NCI-H1694 (cell line): ENCODE results near the gene CAPN5.

Source experiments
- DNase-seq: peaks from one replicate; lab custom pipeline; 2025; lab: John Stamatoyannopoulos, UW

Gene CAPN5

DNA sequence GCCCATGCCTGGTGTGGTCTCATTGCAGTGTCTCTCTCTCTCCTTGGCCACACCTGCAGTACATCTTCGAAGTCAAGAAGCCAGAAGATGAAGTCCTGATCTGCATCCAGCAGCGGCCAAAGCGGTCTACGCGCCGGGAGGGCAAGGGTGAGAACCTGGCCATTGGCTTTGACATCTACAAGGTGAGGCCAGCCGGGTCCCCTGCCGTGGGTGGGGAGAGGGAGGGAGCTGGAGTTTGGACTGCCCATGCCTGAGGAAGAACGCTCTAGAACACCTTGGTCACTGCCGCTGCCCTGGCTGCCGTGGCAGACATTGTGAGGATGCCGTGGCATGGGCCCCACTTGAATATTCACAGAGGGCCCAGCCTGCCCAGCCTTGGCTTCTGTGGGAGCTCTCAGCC is 52.2 kb downstream of the CAPN5 start:
- DNase-seq = no peak

DNA sequence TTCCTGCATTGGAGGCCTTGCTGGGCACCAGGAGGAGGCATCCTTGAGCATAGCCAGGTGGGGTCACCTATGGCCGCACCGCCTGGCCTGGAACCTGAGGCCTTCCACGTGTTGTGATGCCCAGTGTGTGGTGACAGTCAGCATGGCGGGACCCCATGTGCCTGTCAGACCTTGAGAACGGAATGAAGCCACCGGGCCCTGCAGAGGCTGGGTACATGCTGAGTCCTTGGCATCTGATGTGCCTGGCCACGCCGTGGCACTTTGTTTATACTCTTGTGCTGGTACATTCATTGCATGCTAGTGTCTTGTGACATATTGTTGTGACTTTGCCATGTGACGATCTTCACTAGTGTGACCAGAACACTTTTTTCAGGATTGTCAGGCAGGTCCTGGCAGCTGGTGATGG is 52.8 kb downstream of the CAPN5 start:
- no peak for DNase-seq

DNA sequence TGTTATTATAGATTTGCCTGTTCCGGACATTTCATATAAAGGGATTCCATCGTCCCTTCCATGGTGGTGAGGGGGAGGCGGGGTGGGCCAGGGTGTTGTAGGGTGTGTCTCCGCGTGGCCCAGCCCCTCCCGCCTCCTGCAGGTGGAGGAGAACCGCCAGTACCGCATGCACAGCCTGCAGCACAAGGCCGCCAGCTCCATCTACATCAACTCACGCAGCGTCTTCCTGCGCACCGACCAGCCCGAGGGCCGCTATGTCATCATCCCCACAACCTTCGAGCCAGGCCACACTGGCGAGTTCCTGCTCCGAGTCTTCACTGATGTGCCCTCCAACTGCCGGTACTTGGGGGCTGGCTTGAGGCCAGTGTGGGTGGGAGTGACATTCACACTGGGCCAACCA is 53.8 kb downstream of the CAPN5 start:
- no peak for DNase-seq

DNA sequence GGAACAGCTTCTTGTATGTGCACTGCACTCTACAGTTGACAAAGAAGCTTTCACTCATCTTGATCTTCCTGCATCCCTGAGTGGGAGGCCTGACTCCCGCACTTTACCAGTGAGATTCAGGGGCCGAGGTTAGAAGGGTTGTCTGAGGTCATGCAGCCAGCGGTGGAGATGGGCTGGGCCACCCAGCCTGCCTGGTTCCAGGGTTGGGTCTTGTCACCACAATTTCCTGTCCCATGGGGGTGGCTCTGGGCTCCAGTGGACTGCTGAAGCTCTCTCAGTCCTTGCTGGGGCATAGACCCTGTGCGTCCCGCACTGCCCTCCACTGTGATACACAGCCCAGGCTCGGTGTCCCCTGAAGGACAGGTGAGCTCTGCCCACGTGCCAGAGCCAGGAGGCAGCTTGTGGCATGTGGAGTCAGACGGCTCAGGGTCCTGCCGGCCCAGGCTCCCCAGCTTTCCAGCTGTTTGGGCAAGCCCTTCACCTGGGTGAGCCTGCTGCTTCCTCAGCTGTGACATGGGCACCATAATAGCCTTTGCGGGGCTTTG is 54.4 kb downstream of the CAPN5 start:
- no peak for DNase-seq

DNA sequence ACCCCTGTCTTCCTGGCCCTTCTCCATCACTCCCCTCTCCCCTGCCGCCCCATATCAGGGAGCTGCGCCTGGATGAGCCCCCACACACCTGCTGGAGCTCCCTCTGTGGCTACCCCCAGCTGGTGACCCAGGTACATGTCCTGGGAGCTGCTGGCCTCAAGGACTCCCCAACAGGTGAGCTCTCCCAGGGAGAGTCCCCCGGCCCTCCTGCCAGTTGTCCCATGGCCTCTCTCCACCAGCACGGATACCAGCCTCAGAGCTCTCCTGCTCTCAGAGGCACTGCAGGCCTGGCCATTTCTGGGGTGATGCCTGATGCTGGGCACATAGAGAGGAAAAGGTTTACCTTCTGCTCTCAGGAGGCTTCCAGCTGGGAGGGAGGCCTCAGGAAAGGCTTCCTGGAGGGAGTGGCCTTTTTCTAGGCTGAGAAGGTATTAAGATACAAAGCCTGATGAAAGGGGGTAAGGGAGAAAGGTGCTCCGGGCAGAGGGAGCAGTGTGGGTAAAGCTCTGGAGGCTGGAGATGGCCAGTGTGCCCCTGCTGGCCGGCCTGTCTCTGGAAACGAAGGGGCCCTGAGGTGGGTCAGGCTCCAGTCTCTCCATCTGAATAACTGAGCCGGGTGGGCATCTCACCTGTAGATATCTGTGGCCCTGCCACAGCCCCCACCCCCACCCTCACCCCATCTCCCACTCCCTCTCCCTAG is 55.3 kb downstream of the CAPN5 start:
- DNase-seq = no peak

DNA sequence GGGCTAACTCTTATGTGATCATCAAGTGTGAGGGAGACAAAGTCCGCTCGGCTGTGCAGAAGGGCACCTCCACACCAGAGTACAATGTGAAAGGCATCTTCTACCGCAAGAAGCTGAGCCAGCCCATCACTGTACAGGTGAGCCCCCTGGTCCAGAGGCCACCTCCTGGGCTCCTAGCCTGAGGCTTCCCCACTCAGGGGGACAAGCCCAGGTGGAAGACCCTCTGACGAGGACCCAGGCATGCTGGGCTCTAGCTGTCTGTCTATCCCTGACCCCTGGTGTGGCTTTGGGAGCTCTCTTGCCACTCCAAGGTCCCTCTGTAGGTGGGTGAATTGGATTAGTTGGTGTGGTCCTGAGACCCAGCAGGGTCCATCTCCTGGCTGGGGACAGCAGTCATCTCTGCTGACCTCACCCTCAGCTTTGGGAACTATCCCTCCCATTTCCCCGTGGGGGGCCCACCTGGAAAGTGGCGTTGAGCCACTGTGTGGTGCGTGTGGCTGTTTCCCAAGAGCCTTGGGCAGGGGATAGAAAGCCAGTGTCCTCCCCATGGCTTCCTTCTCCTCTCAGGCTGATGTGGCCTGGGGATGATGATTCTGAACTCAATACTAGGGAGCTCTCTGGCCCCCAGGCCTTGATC is 55.9 kb downstream of the CAPN5 start:
- no peak for DNase-seq

DNA sequence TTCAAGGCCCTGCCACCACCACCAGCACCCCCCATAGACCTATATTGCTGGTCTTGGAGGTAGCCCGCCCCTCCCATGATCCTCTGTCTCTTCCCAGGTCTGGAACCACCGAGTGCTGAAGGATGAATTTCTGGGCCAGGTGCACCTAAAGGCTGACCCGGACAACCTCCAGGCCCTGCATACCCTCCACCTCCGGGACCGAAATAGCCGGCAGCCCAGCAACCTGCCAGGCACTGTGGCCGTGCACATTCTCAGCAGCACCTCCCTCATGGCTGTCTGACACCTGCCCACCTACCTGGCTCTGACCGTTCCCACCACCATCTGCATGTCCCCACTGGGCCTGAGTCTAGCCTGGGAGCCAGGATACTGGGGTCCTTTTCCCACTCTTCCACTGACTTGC is 56.8 kb downstream of the CAPN5 start:
- no peak for DNase-seq

DNA sequence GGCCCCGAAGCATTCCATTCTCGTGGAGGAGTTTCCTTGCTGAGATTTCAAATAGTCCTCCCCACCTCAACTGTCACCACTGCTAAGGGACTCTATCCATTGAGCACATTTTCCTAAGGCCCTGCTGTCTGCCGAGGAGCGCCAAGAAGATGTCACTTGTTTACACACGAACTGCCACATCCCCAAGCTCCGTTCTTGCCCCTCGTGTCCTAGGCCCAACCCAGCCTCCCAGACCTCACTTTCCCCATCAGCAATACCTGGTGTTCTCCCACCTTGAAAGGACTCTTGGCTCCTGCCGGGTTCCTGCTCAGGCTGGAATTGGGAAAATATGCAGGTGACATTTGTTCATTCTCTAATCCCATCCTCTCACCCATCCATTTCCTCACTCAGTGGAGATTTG is 57.3 kb downstream of the CAPN5 start:
- DNase-seq = no peak

DNA sequence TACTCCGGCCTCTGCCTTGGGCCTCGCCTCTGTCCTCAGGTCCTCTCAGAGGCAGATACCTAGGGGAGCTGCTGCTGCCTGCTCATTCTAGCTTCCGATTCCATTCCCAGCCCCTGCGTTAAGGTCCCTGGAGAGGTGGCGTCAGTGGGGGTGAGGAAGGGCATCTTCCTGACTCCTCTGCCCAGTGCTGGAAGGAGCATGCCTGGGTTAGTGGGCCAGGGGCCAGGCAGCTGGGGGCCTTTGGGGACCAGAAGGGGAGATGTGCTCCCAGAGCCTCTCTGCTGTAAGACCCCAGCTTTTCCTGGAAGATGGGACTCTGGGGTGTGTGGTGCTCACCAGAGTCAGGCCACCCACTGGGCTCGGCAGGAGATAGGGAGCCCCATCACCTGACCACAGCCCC is 57.7 kb downstream of the CAPN5 start:
- no peak for DNase-seq

DNA sequence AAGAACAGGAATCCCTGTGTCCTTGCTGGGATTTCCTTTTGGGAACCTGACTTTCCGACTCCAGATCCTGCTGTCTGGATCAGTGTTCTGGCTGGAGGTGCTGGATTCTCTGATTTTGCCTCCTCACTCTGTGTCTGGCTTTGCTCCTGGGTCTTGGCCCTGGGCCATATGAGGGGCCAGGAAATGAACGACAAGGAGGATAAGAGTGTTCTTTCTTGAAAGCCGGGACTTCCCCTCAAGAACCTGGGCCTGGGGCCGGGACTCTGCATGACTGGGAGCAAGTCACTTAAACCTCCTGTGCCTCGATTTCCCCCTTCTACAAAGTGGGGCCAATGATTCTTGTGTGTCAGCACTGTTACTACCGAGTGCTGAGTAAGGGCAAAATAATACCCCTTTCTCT is 58.4 kb downstream of the CAPN5 start:
- DNase-seq = no peak

DNA sequence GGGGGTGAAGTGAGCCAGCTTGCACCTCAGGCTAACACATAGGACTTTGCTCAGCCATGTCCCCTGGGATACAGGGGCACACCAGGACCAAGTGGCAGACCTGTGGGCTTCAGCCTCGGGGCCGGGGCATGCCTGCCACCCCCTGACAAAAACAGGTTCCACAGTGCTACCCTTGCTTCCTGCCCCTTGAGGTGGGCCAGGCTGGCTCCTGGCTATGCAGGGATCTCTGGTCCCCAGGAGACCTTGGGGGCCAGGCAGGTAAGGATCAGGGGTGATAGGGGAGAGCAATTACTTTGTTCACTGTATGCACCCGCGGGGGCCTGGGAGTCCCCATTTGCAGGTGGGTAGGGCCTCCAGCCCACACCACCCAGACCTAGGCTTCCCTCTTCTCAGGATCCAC is 58.9 kb downstream of the CAPN5 start:
- DNase-seq = no peak

DNA sequence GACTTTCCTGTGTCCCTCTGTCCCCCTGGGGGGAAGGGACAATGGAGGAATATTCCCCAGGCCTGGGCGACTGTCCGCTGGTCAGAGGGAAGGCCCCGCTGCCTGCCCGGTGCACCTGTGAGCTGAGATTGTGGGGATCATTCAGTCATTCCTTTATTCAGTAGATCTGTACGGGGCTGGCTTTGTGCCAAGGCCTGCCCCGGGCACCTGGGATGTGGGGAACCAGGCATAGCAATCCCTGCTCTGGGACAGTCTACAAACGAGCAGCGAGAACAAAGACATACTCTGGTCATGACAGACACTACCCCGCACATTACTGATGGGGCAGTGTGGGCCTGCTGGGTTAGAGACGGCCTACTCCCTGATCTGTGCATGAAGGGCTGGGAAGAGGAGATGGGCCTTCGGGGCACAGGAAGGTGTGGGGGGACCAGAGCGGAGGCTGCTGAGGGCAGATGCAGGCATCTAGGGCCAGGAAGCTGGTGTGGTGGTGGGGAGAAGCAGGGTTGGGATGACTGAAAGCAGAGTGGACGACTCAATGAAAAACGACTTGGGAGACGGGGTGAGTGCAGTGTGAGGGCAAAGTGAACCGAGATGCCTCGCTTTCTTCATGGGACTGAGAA is 59.5 kb downstream of the CAPN5 start:
- DNase-seq = no peak

DNA sequence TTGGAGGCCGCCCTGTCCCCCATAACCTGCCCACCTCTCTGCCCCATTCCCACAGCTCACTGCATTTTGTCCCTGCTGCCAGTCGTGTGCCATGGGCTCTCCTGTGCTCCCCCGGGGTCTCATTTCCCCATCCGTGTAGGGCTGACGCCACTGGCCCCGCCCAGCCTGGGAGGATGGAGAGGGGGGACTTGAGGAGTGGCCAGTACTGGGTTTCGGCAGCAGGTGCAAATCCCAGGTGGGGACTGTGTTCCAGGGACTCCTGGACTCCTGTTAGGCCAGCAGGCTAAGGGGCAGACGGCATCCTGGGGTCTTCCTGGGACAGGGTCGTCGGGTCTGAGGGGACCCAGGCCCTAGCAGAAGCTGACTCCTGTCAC is 60.1 kb downstream of the CAPN5 start:
- DNase-seq = no peak

DNA sequence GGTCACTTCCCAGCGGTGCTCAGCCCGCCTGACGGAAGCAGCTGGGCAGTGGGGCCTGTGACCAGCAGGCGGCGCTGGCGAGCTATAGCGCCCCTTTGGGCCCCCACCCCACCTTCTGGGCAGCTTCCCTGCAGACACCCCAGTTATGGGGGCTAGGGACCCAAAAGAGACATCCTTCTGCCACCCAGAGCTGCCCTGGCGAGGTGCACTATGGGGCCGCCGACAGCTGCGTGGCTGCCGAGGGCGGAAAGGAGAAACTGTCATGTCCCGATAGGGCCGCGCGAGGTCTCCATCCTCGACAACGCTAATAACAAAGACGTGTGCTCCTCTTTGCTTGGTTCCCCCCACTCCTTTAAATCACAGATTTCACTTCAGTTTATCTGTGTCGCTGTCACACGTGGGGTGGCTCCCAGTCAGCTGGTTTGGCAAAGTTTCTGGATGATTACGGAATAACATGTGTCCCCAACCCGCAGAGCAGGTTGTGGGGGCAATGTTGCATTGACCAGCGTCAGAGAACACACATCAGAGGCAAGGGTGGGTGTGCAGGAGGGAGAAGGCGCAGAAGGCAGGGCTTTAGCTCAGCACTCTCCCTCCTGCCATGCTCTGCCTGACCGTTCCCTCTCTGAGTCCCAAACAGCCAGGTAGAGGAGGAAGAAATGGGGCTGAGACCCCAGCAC is 60.6 kb downstream of the CAPN5 start:
- no peak for DNase-seq

DNA sequence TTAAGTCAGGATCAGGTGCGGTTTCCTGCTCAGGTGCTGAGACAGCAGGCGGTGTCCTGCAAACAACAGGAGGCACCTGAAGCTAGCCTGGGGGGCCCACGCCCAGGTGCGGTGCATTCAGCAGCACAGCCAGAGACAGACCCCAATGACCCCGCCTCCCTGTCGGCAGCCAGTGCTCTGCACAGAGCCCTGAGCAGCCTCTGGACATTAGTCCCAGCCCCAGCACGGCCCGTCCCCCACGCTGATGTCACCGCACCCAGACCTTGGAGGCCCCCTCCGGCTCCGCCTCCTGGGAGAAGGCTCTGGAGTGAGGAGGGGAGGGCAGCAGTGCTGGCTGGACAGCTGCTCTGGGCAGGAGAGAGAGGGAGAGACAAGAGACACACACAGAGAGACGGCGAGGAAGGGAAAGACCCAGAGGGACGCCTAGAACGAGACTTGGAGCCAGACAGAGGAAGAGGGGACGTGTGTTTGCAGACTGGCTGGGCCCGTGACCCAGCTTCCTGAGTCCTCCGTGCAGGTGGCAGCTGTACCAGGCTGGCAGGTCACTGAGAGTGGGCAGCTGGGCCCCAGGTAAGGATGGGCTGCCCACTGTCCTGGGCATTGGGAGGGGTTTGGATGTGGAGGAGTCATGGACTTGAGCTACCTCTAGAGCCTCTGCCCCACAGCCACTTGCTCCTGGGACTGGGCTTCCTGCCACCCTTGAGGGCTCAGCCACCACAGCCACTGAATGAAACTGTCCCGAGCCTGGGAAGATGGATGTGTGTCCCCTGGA is 61.3 kb downstream of the CAPN5 start, which contains the start of gene MYO7A:
MYO7A (plus strand) TSS at position 327 of the 772 bp plus-strand sequence. CDS start 2,389 bp downstream, outside the sequence.
- no peak for DNase-seq

DNA sequence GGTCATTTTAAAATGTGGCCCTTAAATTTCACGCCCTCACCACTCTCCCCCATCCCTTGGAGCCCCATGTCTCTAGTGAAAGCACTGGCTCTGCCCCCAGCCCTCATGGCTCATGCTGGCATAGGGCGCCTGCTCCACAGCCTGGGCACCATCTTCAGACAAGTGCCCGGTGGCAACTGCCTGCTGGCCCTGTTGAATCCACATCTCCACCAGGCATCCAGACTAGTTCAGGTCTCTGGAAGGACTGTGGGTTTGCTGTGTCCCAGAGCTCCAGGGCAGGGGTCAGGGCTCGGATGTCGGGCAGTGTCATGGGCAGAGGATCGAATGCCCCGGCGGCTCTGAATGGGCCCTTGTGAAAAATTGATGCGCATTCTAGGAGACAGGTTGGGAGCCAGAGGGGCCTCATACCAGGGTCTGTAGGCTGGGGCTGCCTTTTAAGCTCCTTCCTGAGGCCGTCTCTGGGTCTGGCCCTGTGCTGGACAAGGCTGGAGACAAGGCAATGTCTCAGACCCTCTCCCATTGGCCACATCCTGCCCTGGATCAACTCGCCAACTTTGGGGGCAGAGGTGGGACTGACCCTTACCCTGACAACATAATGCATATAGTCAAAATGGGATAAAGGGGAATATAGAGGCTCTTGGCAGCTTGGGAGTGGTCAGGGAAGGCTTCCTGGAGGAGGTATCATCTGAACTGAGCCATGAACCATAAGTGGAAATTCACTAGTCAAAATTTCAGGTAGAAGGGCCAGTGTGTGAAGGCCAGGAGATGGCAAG is 62.5 kb downstream of the CAPN5 start:
- DNase-seq = no peak

DNA sequence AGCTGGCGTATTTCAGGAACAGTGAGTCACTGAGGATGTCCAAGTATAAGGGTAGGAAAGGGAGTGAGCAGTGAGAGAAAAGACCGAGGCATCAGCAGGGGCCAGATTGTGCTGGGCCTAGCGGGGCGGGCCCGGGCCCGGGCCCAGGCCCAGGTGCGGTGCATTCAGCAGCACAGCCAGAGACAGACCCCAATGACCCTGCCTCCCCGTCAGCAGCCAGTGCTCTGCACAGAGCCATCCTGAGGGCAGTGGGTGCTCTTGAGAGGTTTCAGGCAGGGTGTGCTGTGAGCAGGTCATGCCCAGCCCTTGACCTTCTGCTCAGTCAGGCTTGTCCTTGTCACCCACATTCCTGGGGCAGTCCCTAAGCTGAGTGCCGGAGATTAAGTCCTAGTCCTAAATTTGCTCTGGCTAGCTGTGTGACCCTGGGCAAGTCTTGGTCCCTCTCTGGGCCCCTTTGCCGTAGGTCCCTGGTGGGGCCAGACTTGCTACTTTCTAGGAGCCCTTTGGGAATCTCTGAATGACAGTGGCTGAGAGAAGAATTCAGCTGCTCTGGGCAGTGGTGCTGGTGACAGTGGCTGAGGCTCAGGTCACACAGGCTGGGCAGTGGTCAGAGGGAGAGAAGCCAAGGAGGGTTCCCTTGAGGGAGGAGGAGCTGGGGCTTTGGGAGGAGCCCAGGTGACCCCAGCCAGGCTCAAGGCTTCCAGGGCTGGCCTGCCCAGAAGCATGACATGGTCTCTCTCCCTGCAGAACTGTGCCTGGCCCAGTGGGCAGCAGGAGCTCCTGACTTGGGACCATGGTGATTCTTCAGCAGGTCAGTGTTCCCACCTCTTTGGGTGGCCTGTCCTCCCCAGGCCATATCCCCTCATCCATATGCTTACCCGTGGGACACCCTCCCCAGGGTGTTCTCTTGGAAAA is 63.3 kb downstream of the CAPN5 start:
- DNase-seq = no peak

DNA sequence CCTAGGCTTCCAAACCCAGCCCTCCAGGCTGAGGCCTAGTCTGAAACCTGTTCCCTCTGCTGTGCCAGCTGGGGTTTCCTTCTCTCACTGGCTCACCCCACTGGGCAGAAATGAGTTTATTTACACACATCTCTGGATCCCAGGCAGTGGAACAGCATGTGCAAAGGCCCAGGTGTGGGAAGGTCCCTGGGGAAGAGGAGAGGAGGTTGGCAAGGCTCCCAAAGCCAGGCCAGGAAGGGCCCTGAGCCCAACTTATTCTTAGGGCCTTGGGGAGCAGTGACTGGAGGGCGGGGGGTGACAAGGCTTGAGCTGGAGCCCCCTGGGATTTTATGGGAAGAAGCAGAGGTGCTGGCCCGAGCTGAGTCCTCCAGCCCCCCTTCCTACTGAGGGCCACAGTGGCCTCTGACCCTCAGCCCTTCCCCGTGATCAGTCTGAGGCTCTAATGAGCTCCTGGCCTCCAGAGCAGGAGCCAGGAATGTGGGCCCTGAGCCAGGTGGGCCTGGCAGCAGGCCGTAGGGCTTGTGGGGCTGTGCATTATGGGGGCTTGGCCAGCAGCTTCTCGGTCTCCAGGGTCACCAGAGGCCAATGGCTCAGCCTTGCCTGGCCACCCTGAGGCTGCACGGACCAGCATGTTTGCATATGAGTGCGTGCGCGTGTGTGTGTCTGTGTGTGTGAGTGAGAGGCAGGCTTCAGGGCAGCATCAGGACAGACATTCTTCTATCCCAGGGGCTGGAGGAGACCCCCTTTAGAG is 64.2 kb downstream of the CAPN5 start:
- DNase-seq = no peak

DNA sequence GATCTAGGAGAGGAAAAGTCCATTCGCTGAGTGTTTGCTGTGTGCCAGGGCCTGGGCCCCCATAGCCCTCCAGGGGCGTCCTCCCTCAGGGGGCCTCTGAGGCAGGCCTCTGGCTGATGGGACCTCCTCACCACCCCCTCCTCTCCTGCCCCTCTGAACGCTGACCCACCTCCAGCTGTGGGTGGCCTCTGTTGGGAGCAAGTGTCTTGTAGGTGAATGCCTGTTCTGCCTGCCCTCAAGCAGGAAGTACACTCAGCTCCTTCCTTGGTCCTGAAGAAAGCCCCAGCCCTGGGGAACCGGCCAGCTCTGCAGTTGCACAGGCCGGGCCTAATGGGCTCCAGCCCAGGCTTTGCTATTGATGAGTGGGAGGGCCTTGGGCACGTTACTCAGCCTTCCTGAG is 64.8 kb downstream of the CAPN5 start:
- DNase-seq = no peak
